ENCODE results near the gene CLEC18B. TPM values are rescaled to one million over a fixed set of nuclear protein-coding genes. Genes with fewer than 3 reads are reported as not detected.
"Not testable (repeated sequence)": the region's sequence is repeated elsewhere in the genome, so short reads cannot be mapped to it uniquely, and the experiment has no call there.

The CLEC18B gene
- 0.79 and 1.4 TPM in 2 replicates for total RNA-seq

GRCh38 chr16:74420612-74421481 lies at the start of gene CLEC18B:
TSS of gene CLEC18B (minus strand) at chr16:74421478. CDS start at chr16:74421270, 208 bp downstream.
- not testable (repeated sequence) for H3K4me3 ChIP-seq (ENCODE audit: low read depth, low read length); H3K27me3 ChIP-seq (ENCODE audit: control insufficient read depth, insufficient read depth, low read length); FAIRE-seq; DNase-seq (ENCODE audit: low read depth); H3K36me3 ChIP-seq (ENCODE audit: control insufficient read depth, insufficient read depth, low read length)

GRCh38 chr16:74469946-74470478 lies 48.7 kb upstream of the CLEC18B start:
- no peak for FAIRE-seq
- no peak for DNase-seq (ENCODE audit: low read depth)
- no peaks in the 10 kb centered on the region for H3K27me3 ChIP-seq (ENCODE audit: control insufficient read depth, insufficient read depth, low read length)
- no peak overlapping the region for H3K4me3 ChIP-seq (ENCODE audit: low read depth, low read length)
- H3K36me3 ChIP-seq (ENCODE audit: control insufficient read depth, insufficient read depth, low read length) = peaks cover 20% of the 10 kb centered on the region
- no peak for TF ChIP-seq CTCF (IDR thresholded peaks at IDR 0.05; ENCODE audit: insufficient read depth, low read length, severe bottlenecking)

- Histone ChIP-seq H3K36me3 (ENCODE audit: control insufficient read depth, insufficient read depth, low read length) (peaks cover 14% of the 10 kb centered on the region), H3K27me3 (ENCODE audit: control insufficient read depth, insufficient read depth, low read length) (no peaks in the 10 kb centered on the region), H3K4me3 (ENCODE audit: low read depth, low read length) (no peak overlapping the region)
- FAIRE-seq (peak; percentile 18), DNase-seq (ENCODE audit: low read depth) (no peak)
- TF ChIP-seq CTCF (IDR thresholded peaks at IDR 0.05; ENCODE audit: insufficient read depth, low read length, severe bottlenecking) = no peak
These were observed 47.7 kb upstream of the CLEC18B start for GRCh38 chr16:74468807-74469525.

GRCh38 chr16:74466872-74467271 lies 45.6 kb upstream of the CLEC18B start:
- TF ChIP-seq CTCF (IDR thresholded peaks at IDR 0.05; ENCODE audit: insufficient read depth, low read length, severe bottlenecking) = no peak
- Histone ChIP-seq H3K4me3 (ENCODE audit: low read depth, low read length) (no peak overlapping the region), H3K36me3 (ENCODE audit: control insufficient read depth, insufficient read depth, low read length) (peaks cover 12% of the 10 kb centered on the region), H3K27me3 (ENCODE audit: control insufficient read depth, insufficient read depth, low read length) (no peaks in the 10 kb centered on the region)
- FAIRE-seq = no peak
- DNase-seq (ENCODE audit: low read depth) = no peak

DNA sequence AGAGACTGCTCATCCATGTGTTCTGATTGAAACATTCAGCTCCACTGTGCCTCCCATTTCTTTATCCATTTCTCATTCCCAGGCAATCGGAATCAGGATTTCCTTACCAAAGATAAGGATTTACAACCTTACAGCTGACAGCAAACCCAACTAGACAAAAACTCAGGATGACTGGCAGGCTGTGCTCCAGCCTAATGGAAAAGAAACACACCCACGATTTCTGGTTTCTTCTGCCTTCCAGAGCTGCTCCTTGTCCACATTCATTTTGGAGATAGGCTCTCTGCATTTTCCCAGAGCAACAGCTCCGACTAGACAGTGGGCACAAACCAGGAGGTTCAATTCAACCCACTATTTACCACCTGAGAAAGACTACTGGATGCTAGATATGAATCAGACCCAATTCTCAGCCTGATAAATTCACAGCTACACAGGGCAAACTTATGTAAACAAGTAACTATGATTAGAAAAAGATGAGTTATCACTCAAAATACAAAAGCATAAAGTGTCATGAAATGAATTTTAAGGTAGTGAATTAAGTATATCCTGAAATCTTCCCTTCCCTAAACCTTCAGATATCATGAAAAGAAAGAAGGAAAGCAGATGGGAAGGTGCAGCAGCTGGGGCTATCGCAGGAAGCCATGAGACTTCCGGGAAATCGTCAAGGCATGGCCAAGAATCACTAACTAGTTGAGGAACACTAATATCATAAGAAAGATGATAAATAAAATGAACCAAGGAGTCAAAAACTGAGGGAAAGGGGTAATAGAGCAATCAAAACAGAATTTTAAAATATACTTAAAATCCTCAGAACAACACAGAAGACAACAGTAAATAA lies 44.8 kb upstream of the CLEC18B start:
- Histone ChIP-seq H3K36me3 (ENCODE audit: control insufficient read depth, insufficient read depth, low read length) (peaks cover 13% of the 10 kb centered on the region), H3K27me3 (ENCODE audit: control insufficient read depth, insufficient read depth, low read length) (no peaks in the 10 kb centered on the region), H3K4me3 (ENCODE audit: low read depth, low read length) (no peak overlapping the region)
- TF ChIP-seq CTCF (IDR thresholded peaks at IDR 0.05; ENCODE audit: insufficient read depth, low read length, severe bottlenecking) = no peak
- FAIRE-seq (no peak), DNase-seq (ENCODE audit: low read depth) (no peak)
